Left lung (tissue), 10 donors: Measurements from ENCODE around the gene SERPINB5. TPM values are rescaled to one million over a fixed set of nuclear protein-coding genes. Genes with fewer than 3 reads are reported as not detected.
"Not testable (repeated sequence)": the region's sequence is repeated elsewhere in the genome, so short reads cannot be mapped to it uniquely, and the experiment has no call there.

Experiments used
- ATAC-seq: fragments of 200-7000 bp; cut with Tn5 transposase; one replicate; pipeline ENCODE4 v1.9.1; 2020; ENCODE audit warnings: moderate library complexity
- DNase-seq, 4 donors: peaks; one replicate each; pipeline ENCODE4 v3.0.0-alpha.2; 2013 to 2020
- H3K27ac ChIP-seq, 2 donors: fragments of 200-600 bp; sonication (generic) in 1 of 2; one replicate each; pipeline versions ENCODE4 v1.5.0 to v1.8.0; 2020 to 2021
- H3K27me3 ChIP-seq, 2 donors: fragments of 200-600 bp; sonication (generic) in 1 of 2; one replicate each; pipeline versions ENCODE4 v1.5.0 to v1.8.0; 2020 to 2021
- H3K36me3 ChIP-seq, 2 donors: fragments of 200-600 bp; sonication (generic) in 1 of 2; one replicate each; pipeline versions ENCODE4 v1.5.0 to v1.8.0; 2020 to 2021
- H3K4me1 ChIP-seq, 2 donors: fragments of 200-600 bp; one replicate each; pipeline ENCODE4 v1.8.0; 2021
- H3K4me3 ChIP-seq, 2 donors: fragments of 200-600 bp; sonication (generic) in 1 of 2; one replicate each; pipeline versions ENCODE4 v1.5.0 to v1.8.0; 2020 to 2021; ENCODE audit warnings: mild to moderate bottlenecking in 1 of 2
- H3K9me3 ChIP-seq, 2 donors: fragments of 200-600 bp; sonication (generic) in 1 of 2; one replicate each; pipeline versions ENCODE4 v1.5.0 to v1.8.0; 2020 to 2021
- intact Hi-C, 2 donors: fragments of 100-400 bp; cut with DNase I; formaldehyde crosslinking; loops; one replicate each; pipeline versions ENCODE4 v1.11.2 to v1.14.2; 2022
- polyA plus RNA-seq, 6 donors: library from polyadenylated mRNA; unstranded; fragments of 120-200 nt; gene quantifications; one replicate each; pipeline ENCODE4 v1.2.1, GENCODE V29; 2013; ENCODE audit not compliant: insufficient read length in 6 of 6
- total RNA-seq, 2 donors: library from RNA; stranded (reverse); fragmentation: NEBNext Ultra II Directional; extraction: Animal tissue kit (Norgen Biotek cat#: 25700); gene quantifications; one replicate each; pipeline ENCODE4 v1.2.1, GENCODE V29; 2021
- TF ChIP-seq, protein P1 (sequence below), 2 donors: fragments of 200-600 bp; sonication (generic) in 1 of 2; IDR thresholded peaks; one replicate each; pipeline versions ENCODE4 v1.5.0 to v1.8.0; 2021; ENCODE audit warnings: antibody characterized with exemption in 2 of 2
- donor health status: DM: no; HTN: yes; CAD: no.
- donor health status: DM: no; HTN: no; CAD: no.

Gene SERPINB5
- total and polyA plus RNA-seq, 8 donors, result 0.34 TPM; not detected in 7

DNA sequence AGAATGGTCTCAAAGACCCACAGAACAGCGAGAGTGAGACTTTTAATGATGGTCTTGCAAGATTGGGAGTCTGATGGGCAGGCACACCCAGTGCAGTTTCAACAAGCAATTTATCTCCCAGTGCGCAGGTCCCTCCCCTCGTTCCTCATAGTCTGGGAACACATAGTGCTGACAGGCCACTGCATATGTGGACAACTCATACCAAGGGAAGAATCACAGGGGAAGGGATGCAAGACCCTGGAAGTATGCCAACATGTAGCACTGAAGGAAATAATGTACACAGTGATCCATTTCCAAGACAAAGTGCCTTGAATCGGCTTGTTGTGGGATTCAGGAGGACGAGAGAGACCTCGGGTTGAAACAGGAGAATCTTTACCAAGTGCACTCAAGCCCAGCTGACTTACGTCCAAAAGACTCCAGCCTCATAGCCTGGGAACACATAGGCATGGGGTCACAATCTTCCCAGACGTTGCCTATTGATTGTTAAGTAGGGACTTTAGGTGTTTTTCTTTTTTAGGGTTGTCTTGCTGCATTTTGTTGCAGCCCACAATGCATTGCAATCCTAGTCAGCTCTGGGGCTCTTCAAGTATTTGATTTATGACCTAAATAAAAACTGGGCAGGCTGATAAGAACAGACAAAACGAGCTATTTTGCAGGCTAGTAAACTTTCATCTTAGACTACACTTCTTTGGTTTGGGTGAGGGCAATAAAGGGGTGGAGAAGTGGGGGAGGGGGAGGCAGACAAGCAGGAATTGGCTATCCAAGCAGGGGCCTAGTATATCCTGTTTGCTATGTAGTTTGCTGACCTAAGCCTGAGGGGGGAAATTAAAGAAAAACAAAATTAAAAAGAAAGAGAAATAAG is 24.7 kb upstream of the SERPINB5 start:
- Histone ChIP-seq H3K36me3 (no peaks in the 10 kb centered on the region), H3K4me1 (no peaks in the 10 kb centered on the region), H3K4me3 (no peak overlapping the region), H3K9me3 (no peaks in the 10 kb centered on the region), H3K27ac (no peak overlapping the region), H3K27me3 (no peaks in the 10 kb centered on the region)
- intact Hi-C loops, result no loop called here
- no peak for DNase-seq
- TF ChIP-seq, protein P1, sequence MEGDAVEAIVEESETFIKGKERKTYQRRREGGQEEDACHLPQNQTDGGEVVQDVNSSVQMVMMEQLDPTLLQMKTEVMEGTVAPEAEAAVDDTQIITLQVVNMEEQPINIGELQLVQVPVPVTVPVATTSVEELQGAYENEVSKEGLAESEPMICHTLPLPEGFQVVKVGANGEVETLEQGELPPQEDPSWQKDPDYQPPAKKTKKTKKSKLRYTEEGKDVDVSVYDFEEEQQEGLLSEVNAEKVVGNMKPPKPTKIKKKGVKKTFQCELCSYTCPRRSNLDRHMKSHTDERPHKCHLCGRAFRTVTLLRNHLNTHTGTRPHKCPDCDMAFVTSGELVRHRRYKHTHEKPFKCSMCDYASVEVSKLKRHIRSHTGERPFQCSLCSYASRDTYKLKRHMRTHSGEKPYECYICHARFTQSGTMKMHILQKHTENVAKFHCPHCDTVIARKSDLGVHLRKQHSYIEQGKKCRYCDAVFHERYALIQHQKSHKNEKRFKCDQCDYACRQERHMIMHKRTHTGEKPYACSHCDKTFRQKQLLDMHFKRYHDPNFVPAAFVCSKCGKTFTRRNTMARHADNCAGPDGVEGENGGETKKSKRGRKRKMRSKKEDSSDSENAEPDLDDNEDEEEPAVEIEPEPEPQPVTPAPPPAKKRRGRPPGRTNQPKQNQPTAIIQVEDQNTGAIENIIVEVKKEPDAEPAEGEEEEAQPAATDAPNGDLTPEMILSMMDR (IDR thresholded peaks at IDR 0.05), result no peak
- ATAC-seq, result no peak

DNA sequence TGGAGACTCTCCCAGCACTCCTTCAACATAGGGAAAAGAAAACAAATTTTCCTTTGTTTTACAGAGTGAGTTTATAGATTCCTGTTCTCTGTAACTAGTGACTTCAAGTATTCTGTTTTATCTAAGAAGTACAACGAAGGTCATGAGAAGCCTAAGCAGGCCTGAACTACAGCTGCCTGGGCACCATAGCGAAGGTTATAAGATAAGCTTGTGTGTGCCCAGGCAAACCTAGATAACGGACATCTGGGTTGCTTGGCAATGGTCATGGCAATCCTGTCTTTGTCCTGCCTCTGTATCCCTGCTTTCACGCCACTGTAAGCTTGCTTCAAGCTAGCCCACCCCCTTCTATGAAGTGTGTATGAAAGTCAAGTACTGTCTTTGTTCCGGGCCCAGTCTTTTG is 24.0 kb upstream of the SERPINB5 start:
- H3K9me3 ChIP-seq, H3K4me1 ChIP-seq, H3K27me3 ChIP-seq, H3K27ac ChIP-seq, H3K36me3 ChIP-seq, ATAC-seq, H3K4me3 ChIP-seq, DNase-seq, intact Hi-C loops: not testable (repeated sequence)

DNA sequence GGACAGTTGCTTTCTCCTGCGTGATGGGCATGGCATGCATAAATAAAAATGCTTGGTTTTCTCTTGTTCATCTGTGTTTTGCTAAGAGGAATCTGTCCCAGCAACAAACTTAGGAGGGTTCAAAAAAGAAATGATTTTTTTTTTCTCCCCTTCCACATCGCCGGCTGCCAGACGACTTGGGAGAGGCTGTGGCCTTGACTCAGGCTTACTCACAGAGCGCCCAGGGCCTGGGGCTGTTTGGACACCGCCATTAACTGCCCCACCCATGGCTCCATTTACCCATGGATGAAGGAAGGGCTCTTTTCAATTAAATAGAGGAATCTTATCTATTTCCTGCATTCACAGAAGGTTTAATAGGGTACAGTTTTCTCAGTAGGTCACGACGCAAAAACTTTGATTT is 22.3 kb upstream of the SERPINB5 start:
- intact Hi-C loops, result no loop called here
- no peak for DNase-seq
- no peak for ATAC-seq
- no peaks in the 10 kb centered on the region for H3K36me3 ChIP-seq
- no peak overlapping the region for H3K27ac ChIP-seq
- TF ChIP-seq, protein P1 (IDR thresholded peaks at IDR 0.05), result no peak
- H3K4me3 ChIP-seq, result no peak overlapping the region
- H3K9me3 ChIP-seq, result no peaks in the 10 kb centered on the region
- H3K4me1 ChIP-seq, result no peaks in the 10 kb centered on the region
- no peaks in the 10 kb centered on the region for H3K27me3 ChIP-seq

DNA sequence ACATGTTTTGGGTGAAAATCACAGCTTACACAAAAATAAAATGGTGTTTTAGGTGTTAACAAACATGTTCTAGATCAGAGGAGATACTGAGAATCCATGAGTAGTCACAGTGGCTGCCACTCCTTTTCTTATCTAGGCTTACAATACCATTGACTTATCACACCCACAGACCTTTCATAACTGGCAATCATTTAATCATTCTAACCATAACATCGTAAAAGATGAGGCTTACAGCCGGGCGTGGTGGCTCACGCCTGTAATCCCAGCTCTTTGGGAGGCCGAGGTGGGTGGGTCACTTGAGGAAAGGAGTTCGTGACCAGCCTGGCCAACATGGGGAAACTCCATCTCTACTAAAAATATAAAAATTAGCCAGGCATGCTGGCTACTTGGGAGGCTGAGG is 18.8 kb upstream of the SERPINB5 start:
- Histone ChIP-seq H3K9me3 (no peaks in the 10 kb centered on the region), H3K27me3 (no peaks in the 10 kb centered on the region), H3K27ac (no peak overlapping the region), H3K4me1 (no peaks in the 10 kb centered on the region), H3K36me3 (no peaks in the 10 kb centered on the region), H3K4me3 (no peak overlapping the region)
- no peak for ATAC-seq
- DNase-seq, result no peak
- intact Hi-C loops, result no loop called here
- TF ChIP-seq, protein P1 (IDR thresholded peaks at IDR 0.05), result no peak

DNA sequence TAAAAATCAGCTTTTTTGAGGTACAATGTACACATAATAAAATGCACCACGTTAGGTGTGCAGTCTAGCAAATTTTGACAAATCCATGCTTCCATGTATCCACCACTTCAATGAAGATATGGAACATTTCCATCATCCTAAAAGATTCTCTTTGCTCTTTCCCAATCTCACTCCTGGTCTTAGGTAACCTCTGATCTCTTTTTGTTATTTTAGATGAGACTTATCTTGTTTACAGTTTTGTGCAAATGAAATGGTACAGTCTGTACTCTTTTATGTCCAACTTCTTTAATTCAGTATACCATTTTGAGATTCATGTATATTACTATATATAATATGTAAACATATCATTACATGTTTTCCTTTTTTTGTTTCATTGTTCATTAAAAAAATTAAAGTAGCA is 16.3 kb upstream of the SERPINB5 start:
- ATAC-seq (no peak), DNase-seq (no peak)
- H3K4me3 ChIP-seq, result no peak overlapping the region
- H3K27me3 ChIP-seq, result peaks cover 0 to 7% of the 10 kb centered on the region in 2 donors
- H3K27ac ChIP-seq, result no peak overlapping the region
- TF ChIP-seq, protein P1 (IDR thresholded peaks at IDR 0.05), result no peak
- intact Hi-C loops, result no loop called here
- no peaks in the 10 kb centered on the region for H3K4me1 ChIP-seq
- no peaks in the 10 kb centered on the region for H3K9me3 ChIP-seq
- no peaks in the 10 kb centered on the region for H3K36me3 ChIP-seq

DNA sequence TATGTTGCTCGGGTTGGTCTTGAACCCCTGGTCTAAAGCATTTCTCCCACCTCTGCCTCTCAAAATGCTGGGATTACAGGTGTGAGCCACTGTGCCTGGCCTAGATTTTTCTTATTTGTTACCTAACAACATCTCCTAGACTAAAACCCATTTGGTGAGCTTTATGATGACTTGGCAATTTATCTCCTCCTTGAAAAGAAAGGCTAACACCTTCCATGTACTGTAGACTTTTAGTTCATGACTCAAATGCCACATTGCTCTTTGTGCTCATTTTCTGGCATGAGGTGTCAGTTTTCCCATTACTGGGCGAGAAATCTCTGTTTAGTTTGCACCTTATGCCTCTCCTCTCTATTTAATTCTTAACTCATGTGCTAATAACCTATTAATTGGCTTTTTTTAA is 12.3 kb upstream of the SERPINB5 start:
- DNase-seq (no peak), ATAC-seq (no peak)
- TF ChIP-seq, protein P1 (IDR thresholded peaks at IDR 0.05), result no peak
- no peak overlapping the region for H3K4me3 ChIP-seq
- no peak overlapping the region for H3K27ac ChIP-seq
- intact Hi-C loops, result no loop called here
- H3K4me1 ChIP-seq, result no peaks in the 10 kb centered on the region
- H3K27me3 ChIP-seq, result peaks cover 0 to 7% of the 10 kb centered on the region in 2 donors
- no peaks in the 10 kb centered on the region for H3K36me3 ChIP-seq
- no peaks in the 10 kb centered on the region for H3K9me3 ChIP-seq
